Mucosa of descending colon (tissue), 3 donors: ENCODE data around the gene LRRC53. TPM values are rescaled to one million over a fixed set of nuclear protein-coding genes. Genes with fewer than 3 reads are reported as not detected.
A peak's percentile ranks its signal among the peaks of the same experiment; 100 is the strongest.

Experiments used
- ATAC-seq: fragments of 200-7000 bp; cut with Tn5 transposase; one replicate; pipeline ENCODE4 v1.9.1; 2020; ENCODE audit warnings: mild to moderate bottlenecking, moderate library complexity
- DNase-seq, 3 donors: peaks; one replicate each; pipeline ENCODE4 v3.0.0-alpha.2; 2020
- H3K36me3 ChIP-seq: fragments of 200-600 bp; one replicate; pipeline ENCODE4 v1.8.0; 2021; ENCODE audit warnings: low read depth, mild to moderate bottlenecking
- H3K4me1 ChIP-seq: fragments of 200-600 bp; one replicate; pipeline ENCODE4 v1.8.0; 2021; ENCODE audit warnings: low read depth, mild to moderate bottlenecking
- H3K4me3 ChIP-seq: fragments of 200-600 bp; one replicate; pipeline ENCODE4 v1.8.0; 2021; ENCODE audit warnings: mild to moderate bottlenecking
- H3K9me3 ChIP-seq: fragments of 200-600 bp; one replicate; pipeline ENCODE4 v1.8.0; 2021; ENCODE audit warnings: mild to moderate bottlenecking
- CTCF ChIP-seq: fragments of 200-600 bp; IDR thresholded peaks from one replicate; pipeline ENCODE4 v1.8.0; 2022; ENCODE audit warnings: antibody characterized with exemption, mild to moderate bottlenecking
- intact Hi-C, 2 donors: fragments of 100-400 bp; cut with DNase I in 1 of 2; cut with micrococcal nuclease in 1 of 2; formaldehyde crosslinking; loops; one replicate each; pipeline versions ENCODE4 v1.11.0 to v1.11.1; 2022; cut with DNase I, micrococcal nuclease
- total RNA-seq, 3 donors: library from RNA; stranded (reverse); fragmentation: NEBNext Ultra II Directional in 2 of 3; extraction: Animal tissue kit (Norgen Biotek cat#: 25700) in 2 of 3; gene quantifications; one replicate each; pipeline versions ENCODE4 v1.2.1 to v1.2.4, GENCODE V29; 2021 to 2023
- donor health status: DM: no; HTN: no; CAD: no; lungs with moderate emphysema.
- donor health status: DM: no; HTN: no; CAD: no.
- donor health status: DM: no; HTN: yes; CAD: no.

LRRC53 gene
- total RNA-seq, 3 donors from 2014 or later = not detected

- H3K4me3 ChIP-seq = no peak overlapping the region
- DNase-seq = peak in 1 of 3 donors; percentile 38
- TF ChIP-seq CTCF = no peak
These were observed 47.2 kb downstream of the LRRC53 start for GRCh38 chr1:74465193-74465681.

GRCh38 chr1:74464037-74464436 lies 48.4 kb downstream of the LRRC53 start:
- intact Hi-C loops = no loop called here
- H3K36me3 ChIP-seq = no peaks in the 10 kb centered on the region
- TF ChIP-seq CTCF = no peak
- no peaks in the 10 kb centered on the region for H3K4me1 ChIP-seq
- ATAC-seq (no peak), DNase-seq (no peak)
- no peak overlapping the region for H3K4me3 ChIP-seq
- no peaks in the 10 kb centered on the region for H3K9me3 ChIP-seq

More at GRCh38 chr1:74465193-74465681, 47.2 kb downstream of the LRRC53 start:
- Histone ChIP-seq H3K4me1 (no peaks in the 10 kb centered on the region), H3K36me3 (no peaks in the 10 kb centered on the region), H3K9me3 (no peaks in the 10 kb centered on the region)
- intact Hi-C loops = no loop called here
- ATAC-seq = no peak

GRCh38 chr1:74463333-74463988 lies 49.0 kb downstream of the LRRC53 start:
- H3K4me3 ChIP-seq = no peak overlapping the region
- no peaks in the 10 kb centered on the region for H3K9me3 ChIP-seq
- ATAC-seq (no peak), DNase-seq (no peak)
- no peak for TF ChIP-seq CTCF
- intact Hi-C loops = no loop called here
- no peaks in the 10 kb centered on the region for H3K36me3 ChIP-seq
- H3K4me1 ChIP-seq = no peaks in the 10 kb centered on the region

- no peak for ATAC-seq
- no peak for TF ChIP-seq CTCF
These were observed 55.2 kb downstream of the LRRC53 start for GRCh38 chr1:74457253-74457652.

GRCh38 chr1:74455390-74455789 lies 57.0 kb downstream of the LRRC53 start:
- intact Hi-C loops = no loop called here
- Histone ChIP-seq H3K36me3 (no peaks in the 10 kb centered on the region), H3K4me1 (no peaks in the 10 kb centered on the region), H3K4me3 (no peak overlapping the region), H3K9me3 (no peaks in the 10 kb centered on the region)
- DNase-seq (no peak), ATAC-seq (no peak)
- TF ChIP-seq CTCF = no peak

More at GRCh38 chr1:74457253-74457652, 55.2 kb downstream of the LRRC53 start:
- Histone ChIP-seq H3K36me3 (no peaks in the 10 kb centered on the region), H3K4me3 (no peak overlapping the region), H3K9me3 (no peaks in the 10 kb centered on the region), H3K4me1 (no peaks in the 10 kb centered on the region)
- DNase-seq = no peak
- intact Hi-C loops = no loop called here
